ENCODE results near the gene FARSB. TPM values are rescaled to one million over a fixed set of nuclear protein-coding genes. Genes with fewer than 3 reads are reported as not detected.

Gene FARSB
- total RNA-seq, 1 experiment from 2014 or later = 50.7 TPM

GRCh38 chr2:222653280-222653679, 2.6 kb downstream of the FARSB start:
- intact Hi-C loops (cut with micrococcal nuclease) = no loop called here

More at GRCh38 chr2:222653280-222653679, 2.6 kb downstream of the FARSB start:
- no peaks in the 10 kb centered on the region for H4K20me1 ChIP-seq (ENCODE audit: insufficient read depth)
- no peak overlapping the region for H2AFZ ChIP-seq (ENCODE audit: low read depth, low read length, poor library complexity, severe bottlenecking)
- H3K9me3 ChIP-seq (ENCODE audit: control insufficient read depth in 1 of 2, insufficient read depth in 1 of 2, low read depth in 1 of 2, low read length in 2 of 2) = no peaks in the 10 kb centered on the region
- RAD21 ChIA-PET (ENCODE audit: low non-redundant PET in 1 of 2, low total read pairs in 2 of 2, uncharacterized antibody in 2 of 2, unreplicated experiment in 2 of 2) = no interaction called here
- H3K4me1 ChIP-seq (ENCODE audit: control insufficient read depth in 1 of 2, insufficient read depth in 2 of 2, low read length in 2 of 2) = peaks cover 0 to 22% of the 10 kb centered on the region in 2 experiments; a peak in 2 of 4 replicates
- POLR2A ChIA-PET = no interaction called here
- H3K36me3 ChIP-seq (ENCODE audit: control insufficient read depth in 1 of 2, insufficient read depth in 2 of 2, low read length in 2 of 2) = peaks cover under 1 to 5% of the 10 kb centered on the region in 2 experiments; a peak in 2 of 4 replicates
- no peak overlapping the region for H3K9ac ChIP-seq (ENCODE audit: low read length)
- H3K4me2 ChIP-seq (ENCODE audit: low read length) = no peak overlapping the region
- no peaks in the 10 kb centered on the region for H3K9me2 ChIP-seq (ENCODE audit: insufficient read depth)
- DNase-seq (ENCODE audit: low read depth, low spot score) = no peak
- peaks cover 84% of the 10 kb centered on the region for H3K79me2 ChIP-seq (ENCODE audit: insufficient read depth, low read length)
- no TSS peak for BruUV-seq (replicated peaks)
- no peaks in the 10 kb centered on the region for H3K27me3 ChIP-seq (ENCODE audit: insufficient read depth, low read length)
- no peak for ATAC-seq
- TF ChIP-seq EZH2phosphoT487 (IDR thresholded peaks at IDR 0.05; ENCODE audit: borderline replicate concordance) (no peak), YY1 (IDR thresholded peaks at IDR 0.05; ENCODE audit: extremely low read depth, insufficient replicate concordance, low read depth, low read length) (no peak), SP1 (IDR thresholded peaks at IDR 0.05; ENCODE audit: low read depth) (no peak), POLR2A (IDR thresholded peaks at IDR 0.05; ENCODE audit: borderline replicate concordance, extremely low read depth, insufficient read depth, insufficient read length) (no peak), REST (IDR thresholded peaks at IDR 0.05; ENCODE audit: low read depth) (no peak), CEBPB (IDR thresholded peaks at IDR 0.05; ENCODE audit: low read depth) (no peak), POLR2AphosphoS5 (IDR thresholded peaks at IDR 0.05; ENCODE audit: low read depth, low read length) (no peak), MAX (IDR thresholded peaks at IDR 0.05) (no peak), SRF (IDR thresholded peaks at IDR 0.05; ENCODE audit: low read depth) (no peak), FOSL1 (IDR thresholded peaks at IDR 0.05; ENCODE audit: low read depth) (no peak), SIN3A (IDR thresholded peaks at IDR 0.05; ENCODE audit: low read depth) (no peak), CTCF (IDR thresholded peaks at IDR 0.05 in 2 of 3, conservative IDR thresholded peaks at IDR 0.05 in 1 of 3; ENCODE audit: borderline replicate concordance in 1 of 3, insufficient read depth in 1 of 3, low read depth in 2 of 3, low read length in 2 of 3) (no peak), ZBTB33 (IDR thresholded peaks at IDR 0.05; ENCODE audit: extremely low read depth, insufficient replicate concordance, low read length) (no peak), JUND (IDR thresholded peaks at IDR 0.05) (no peak), ELF1 (IDR thresholded peaks at IDR 0.05; ENCODE audit: borderline replicate concordance, low read depth) (no peak), EZH2 (IDR thresholded peaks at IDR 0.05) (no peak), TCF7L2 (IDR thresholded peaks at IDR 0.05; ENCODE audit: borderline replicate concordance, extremely low read depth, insufficient read depth, insufficient read length) (no peak)
- no peak overlapping the region for H3K4me3 ChIP-seq (replicated peaks in 1 of 2; ENCODE audit: low read depth in 1 of 2, low read length in 2 of 2)
- CTCF ChIA-PET = no interaction called here
- no peak overlapping the region for H3K27ac ChIP-seq (ENCODE audit: low read depth, low read length)
